K562 (cell line): ENCODE measurements around the gene NBEAL2. TPM values are rescaled to one million over a fixed set of nuclear protein-coding genes. Genes with fewer than 3 reads are reported as not detected.

Experiments used
- CBX5 ChIP-seq: IDR thresholded peaks from 2 replicates; pipeline ENCODE4 v1.6.1; 2014; ENCODE audit warnings: low read depth, borderline replicate concordance
- CREBBP ChIP-seq: IDR thresholded peaks from one replicate; pipeline ENCODE4 v1.6.1; 2012; ENCODE audit warnings: low read depth, mild to moderate bottlenecking, control low read depth, inconsistent platforms, low read length
- E2F3 ChIP-seq: fragments of 250-450 bp; sonication (Bioruptor Pico); IDR thresholded peaks from 2 replicates; pipeline ENCODE4 v1.4.0; 2020; ENCODE audit warnings: mild to moderate bottlenecking
- FOXK2 ChIP-seq, 2 experiments: fragments of 450-650 bp; IDR thresholded peaks in 1 of 2; conservative IDR thresholded peaks in 1 of 2; 2 replicates each; pipeline ENCODE4 v1.6.1; 2016; ENCODE audit warnings: low read depth in 2 of 2, mild to moderate bottlenecking in 1 of 2
- FOXM1 ChIP-seq, 2 experiments: fragments of 450-650 bp in 1 of 2; sonication (generic) in 1 of 2; formaldehyde crosslinking in 1 of 2; IDR thresholded peaks; 2 replicates each; pipeline versions ENCODE4 v1.6.1 to v1.9.0; 2017 to 2022; ENCODE audit warnings: low read depth in 2 of 2, mild to moderate bottlenecking in 2 of 2, missing genetic modification reagents in 1 of 2, moderate library complexity in 1 of 2
- HDGF ChIP-seq: fragments of 450-650 bp; IDR thresholded peaks from 2 replicates; pipeline ENCODE4 v1.6.1; 2016
- JUND ChIP-seq, 2 experiments: IDR thresholded peaks; 2 replicates in 1 of 2; 3 replicates in 1 of 2; pipeline ENCODE4 v1.6.1; 2011; ENCODE audit warnings: borderline replicate concordance in 2 of 2, low read depth in 2 of 2, low read length in 2 of 2, improper control_type of control experiment in 1 of 2, missing biosample characterization in 1 of 2, missing genetic modification characterization in 1 of 2, missing genetic modification reagents in 1 of 2
- KDM1A ChIP-seq, 2 experiments: fragments of 450-650 bp; IDR thresholded peaks; 2 replicates each; pipeline ENCODE4 v1.6.1; 2016; ENCODE audit warnings: mild to moderate bottlenecking in 2 of 2
- KDM5B ChIP-seq: fragments of 200-600 bp; sonication (generic); IDR thresholded peaks from 2 replicates; pipeline ENCODE4 v1.6.1; 2012; ENCODE audit warnings: low read depth, mild to moderate bottlenecking, moderate library complexity, low read length, control low read depth, inconsistent platforms; ENCODE audit not compliant: insufficient replicate concordance
- MAFG ChIP-seq: fragments of 450-650 bp; conservative IDR thresholded peaks from 2 replicates; pipeline ENCODE4 v1.6.1; 2016; ENCODE audit warnings: missing genetic modification characterization, missing compliant biosample characterization
- MBD2 ChIP-seq: sonication (generic); IDR thresholded peaks from 2 replicates; pipeline ENCODE4 v1.6.1; 2016; ENCODE audit warnings: low read depth, borderline replicate concordance
- MIER1 ChIP-seq: fragments of 450-650 bp; IDR thresholded peaks from 2 replicates; pipeline ENCODE4 v1.6.1; 2016; ENCODE audit warnings: antibody characterized with exemption, mild to moderate bottlenecking, low read depth
- MYNN ChIP-seq, 2 experiments: sonication (generic); formaldehyde crosslinking in 1 of 2; IDR thresholded peaks; 2 replicates each; pipeline versions ENCODE4 v1.5.0 to v1.6.1; 2016 to 2020; ENCODE audit warnings: antibody characterized with exemption in 1 of 2, missing genetic modification reagents in 1 of 2
- NR0B1 ChIP-seq: fragments of 450-650 bp; IDR thresholded peaks from one replicate; pipeline ENCODE4 v1.6.1; 2018; ENCODE audit warnings: mild to moderate bottlenecking, moderate library complexity; ENCODE audit not compliant: partially characterized antibody
- RBFOX2 ChIP-seq: fragments of 200-400 bp; formaldehyde crosslinking; IDR thresholded peaks from 2 replicates; pipeline ENCODE4 v1.6.1; 2017; ENCODE audit warnings: low read depth, mild to moderate bottlenecking, low read length, moderate library complexity
- SMC3 ChIP-seq: conservative IDR thresholded peaks from 2 replicates; pipeline ENCODE4 v1.6.1; 2011; ENCODE audit warnings: low read depth, low read length, improper control_type of control experiment; ENCODE audit not compliant: insufficient read depth
- TEAD4 ChIP-seq, 2 experiments: sonication (generic) in 1 of 2; formaldehyde crosslinking in 1 of 2; IDR thresholded peaks; 2 replicates each; pipeline versions ENCODE4 v1.6.1 to v1.8.0; 2012 to 2022; ENCODE audit warnings: borderline replicate concordance in 1 of 2, inconsistent platforms in 1 of 2, low read length in 1 of 2, mild to moderate bottlenecking in 1 of 2, missing genetic modification reagents in 1 of 2
- THRA ChIP-seq: fragments of 450-650 bp; IDR thresholded peaks from 2 replicates; pipeline ENCODE4 v1.6.1; 2017; ENCODE audit warnings: mild to moderate bottlenecking, moderate library complexity
- XRCC5 ChIP-seq: fragments of 200-400 bp; formaldehyde crosslinking; IDR thresholded peaks from 2 replicates; pipeline ENCODE4 v1.6.1; 2017; ENCODE audit warnings: low read depth, mild to moderate bottlenecking, low read length
- ZNF583 ChIP-seq: fragments of 250-450 bp; sonication (Bioruptor Pico); IDR thresholded peaks from 2 replicates; pipeline ENCODE4 v1.4.0; 2020
- ZNF780A ChIP-seq: fragments of 250-450 bp; sonication (Bioruptor Pico); IDR thresholded peaks from 2 replicates; pipeline ENCODE4 v1.5.0; 2021; ENCODE audit warnings: mild to moderate bottlenecking
- polyA plus RNA-seq, 8 experiments: library from polyadenylated mRNA; depleted of rRNA in 4 of 8; stranded (reverse) in 5 of 8; unstranded in 3 of 8; fragments of >200 nt; fragmentation: Nextera tagmentation in 2 of 8; fragmentation: Illumina TruSeq in 1 of 8; extraction: Ambion mirVana in 2 of 8; extraction: Trizol in 1 of 8; gene quantifications; 2 replicates each; pipeline versions ENCODE4 v1.2.1 to v1.2.3, GENCODE V29; 2011 to 2014; ENCODE audit warnings: inconsistent platforms in 1 of 8, missing spikeins in 1 of 8
- total RNA-seq, 7 experiments: library from RNA; depleted of rRNA in 6 of 7; stranded (reverse); fragments of >200 nt in 6 of 7; fragmentation: Illumina TruSeq in 2 of 7; extraction: Trizol in 2 of 7; gene quantifications; 2 replicates each; pipeline versions ENCODE4 v1.2.1 to v1.2.3, GENCODE V29; 2011 to 2021; ENCODE audit warnings: low replicate concordance in 1 of 7
- TF ChIP-seq, protein P1 (sequence below), 2 experiments: fragments of 450-650 bp in 1 of 2; sonication (generic) in 1 of 2; formaldehyde crosslinking; conservative IDR thresholded peaks; 2 replicates each; pipeline versions ENCODE4 v1.4.0 to v1.8.1; 2020 to 2022; ENCODE audit warnings: mild to moderate bottlenecking in 1 of 2, missing genetic modification reagents in 1 of 2
- TF ChIP-seq, protein P2 (sequence below): fragments of 250-450 bp; sonication (Bioruptor Pico); IDR thresholded peaks from 2 replicates; pipeline ENCODE4 v1.5.0; 2021

The NBEAL2 gene
- total and polyA plus RNA-seq, 9 of the 15 experiments (the other 6 are each of a cell fraction or from before 2014, with no cell fraction given): 0.06 to 114 (median 29.6) TPM

- TF ChIP-seq XRCC5 (peak; percentile 91), ZNF583 (CRISPR knock-in tag) (no peak), HDGF (peak; percentile 26; the same call in 1 of the 2 replicates), E2F3 (CRISPR knock-in tag) (peak; percentile 67), CBX5 (no peak), SMC3 (0 out of 2 replicates have a peak, but pooled peaks have one; percentile 13), THRA (0 out of 2 replicates have a peak, but pooled peaks have one; percentile 57), NR0B1 (no peak), RBFOX2 (peak; percentile 90), MBD2 (peak; percentile 72; the same call in 1 of the 2 replicates), MAFG (tag) (peak; percentile 95), FOXM1 (IDR thresholded peaks at IDR 0.05; ENCODE audit: low read depth) (no peak; the same call in 1 of the 2 replicates), FOXM1 (CRISPR knock-in tag; IDR thresholded peaks at IDR 0.05; ENCODE audit: low read depth) (peak; percentile 78; the same call in 1 of the 2 replicates), MIER1 (peak; percentile 61; the same call in 1 of the 2 replicates), CREBBP (no peak), TEAD4 (IDR thresholded peaks at IDR 0.05; ENCODE audit: low read length) (peak; percentile 39; the same call in 1 of the 2 replicates), TEAD4 (CRISPR knock-in tag; IDR thresholded peaks at IDR 0.05; ENCODE audit: borderline replicate concordance) (no peak), KDM5B (peak; percentile 65), FOXK2 (conservative IDR thresholded peaks at IDR 0.05 in 1 of 2, IDR thresholded peaks at IDR 0.05 in 1 of 2; ENCODE audit: low read depth in 2 of 2) (peak in 1 of 2 experiments; percentile 37; a peak in 2 of 4 replicates), JUND (IDR thresholded peaks at IDR 0.05; ENCODE audit: borderline replicate concordance, low read depth, low read length) (peak; percentile 71), JUND (tag; IDR thresholded peaks at IDR 0.05; ENCODE audit: borderline replicate concordance, low read depth, low read length) (peak; percentile 59; the same call in 1 of the 3 replicates), ZNF780A (CRISPR knock-in tag) (no peak), MYNN (IDR thresholded peaks at IDR 0.05) (no peak), MYNN (CRISPR knock-in tag; IDR thresholded peaks at IDR 0.05) (no peak), KDM1A (IDR thresholded peaks at IDR 0.05) (peak in 1 of 2 experiments; percentile 71; a peak in 2 of 4 replicates)
- TF ChIP-seq, protein P1, sequence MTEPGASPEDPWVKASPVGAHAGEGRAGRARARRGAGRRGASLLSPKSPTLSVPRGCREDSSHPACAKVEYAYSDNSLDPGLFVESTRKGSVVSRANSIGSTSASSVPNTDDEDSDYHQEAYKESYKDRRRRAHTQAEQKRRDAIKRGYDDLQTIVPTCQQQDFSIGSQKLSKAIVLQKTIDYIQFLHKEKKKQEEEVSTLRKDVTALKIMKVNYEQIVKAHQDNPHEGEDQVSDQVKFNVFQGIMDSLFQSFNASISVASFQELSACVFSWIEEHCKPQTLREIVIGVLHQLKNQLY (CRISPR knock-in tag; conservative IDR thresholded peaks at IDR 0.05): peak in 1 of 2 experiments; percentile 33; a peak in 1 of 4 replicates
- TF ChIP-seq, protein P2, sequence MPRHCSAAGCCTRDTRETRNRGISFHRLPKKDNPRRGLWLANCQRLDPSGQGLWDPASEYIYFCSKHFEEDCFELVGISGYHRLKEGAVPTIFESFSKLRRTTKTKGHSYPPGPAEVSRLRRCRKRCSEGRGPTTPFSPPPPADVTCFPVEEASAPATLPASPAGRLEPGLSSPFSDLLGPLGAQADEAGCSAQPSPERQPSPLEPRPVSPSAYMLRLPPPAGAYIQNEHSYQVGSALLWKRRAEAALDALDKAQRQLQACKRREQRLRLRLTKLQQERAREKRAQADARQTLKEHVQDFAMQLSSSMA (CRISPR knock-in tag): peak; percentile 67; the same call in 1 of the 2 replicates
These were observed 8.4 kb downstream of the NBEAL2 start (continued) for GRCh38 chr3:46987743-46988401.
